ENCODE results near the gene GAA. TPM values are rescaled to one million over a fixed set of nuclear protein-coding genes. Genes with fewer than 3 reads are reported as not detected.

The GAA gene
- total RNA-seq, 1 experiment from 2014 or later, result 36.1 TPM

GRCh38 chr17:80164185-80164584 lies 62.8 kb downstream of the GAA start:
- DNase-seq (ENCODE audit: low read depth, low spot score) (no peak), ATAC-seq (no peak)
- Histone ChIP-seq H3K36me3 (ENCODE audit: control insufficient read depth, insufficient read depth, low read length) (no peaks in the 10 kb centered on the region), H3K27me3 (ENCODE audit: control insufficient read depth, insufficient read depth, low read length) (no peaks in the 10 kb centered on the region), H3K27ac (ENCODE audit: low read length) (no peak overlapping the region), H3K4me1 (ENCODE audit: control insufficient read depth, insufficient read depth, low read length) (no peaks in the 10 kb centered on the region), H3K4me3 (ENCODE audit: low read depth in 2 of 2, low read length in 2 of 2) (no peak overlapping the region), H3K9me3 (ENCODE audit: control insufficient read depth, insufficient read depth, low read depth, low read length) (no peaks in the 10 kb centered on the region)
- TF ChIP-seq REST (IDR thresholded peaks at IDR 0.05; ENCODE audit: insufficient read depth in 1 of 2, low read depth in 2 of 2, low read length in 1 of 2) (no peak), SIN3A (IDR thresholded peaks at IDR 0.05; ENCODE audit: borderline replicate concordance, insufficient read depth, low read depth, low read length) (no peak), TCF7L2 (IDR thresholded peaks at IDR 0.05; ENCODE audit: low read depth, low read length) (no peak), POLR2AphosphoS5 (IDR thresholded peaks at IDR 0.05; ENCODE audit: low read depth, low read length) (no peak), CTCF (IDR thresholded peaks at IDR 0.05) (no peak)
- CTCF ChIA-PET, result interaction anchor here (0.5 kb wide), 1 partner anchor 130 kb away, joined by 4 read pairs; no protein-coding TSS in a partner anchor
- in situ Hi-C loops (cut with HindIII; ENCODE audit: low pct_unique_long_range_greater_than_20kb, low sequenced_read_pairs) (no loop called here), intact Hi-C loops (cut with micrococcal nuclease; ENCODE audit: unreplicated experiment) (no loop called here)
- POLR2A ChIA-PET, result interaction anchor here (0.6 kb wide), 1 partner anchor 12 kb away, joined by 3 read pairs; no protein-coding TSS in a partner anchor
- BruUV-seq (replicated peaks), result no TSS peak

- POLR2A ChIA-PET, result interaction anchor here (0.6 kb wide), 1 partner anchor 168 kb away, joined by 4 read pairs; no protein-coding TSS in a partner anchor
- Histone ChIP-seq H3K4me1 (ENCODE audit: control insufficient read depth, insufficient read depth, low read length) (no peaks in the 10 kb centered on the region), H3K4me3 (ENCODE audit: low read depth in 2 of 2, low read length in 2 of 2) (no peak overlapping the region), H3K9me3 (ENCODE audit: control insufficient read depth, insufficient read depth, low read depth, low read length) (no peaks in the 10 kb centered on the region), H3K36me3 (ENCODE audit: control insufficient read depth, insufficient read depth, low read length) (no peaks in the 10 kb centered on the region), H3K27ac (ENCODE audit: low read length) (no peak overlapping the region), H3K27me3 (ENCODE audit: control insufficient read depth, insufficient read depth, low read length) (no peaks in the 10 kb centered on the region)
- no TSS peak for BruUV-seq (replicated peaks)
- CTCF ChIA-PET, result interaction anchor here (0.6 kb wide), 1 partner anchor 22 kb away, joined by 3 read pairs; no protein-coding TSS in a partner anchor
- ATAC-seq (no peak), DNase-seq (ENCODE audit: low read depth, low spot score) (no peak)
- in situ Hi-C loops (cut with HindIII; ENCODE audit: low pct_unique_long_range_greater_than_20kb, low sequenced_read_pairs) (no loop called here), intact Hi-C loops (cut with micrococcal nuclease; ENCODE audit: unreplicated experiment) (no loop called here)
- TF ChIP-seq POLR2AphosphoS5 (IDR thresholded peaks at IDR 0.05; ENCODE audit: low read depth, low read length) (no peak), CTCF (IDR thresholded peaks at IDR 0.05) (no peak), SIN3A (IDR thresholded peaks at IDR 0.05; ENCODE audit: borderline replicate concordance, insufficient read depth, low read depth, low read length) (no peak), REST (IDR thresholded peaks at IDR 0.05; ENCODE audit: insufficient read depth in 1 of 2, low read depth in 2 of 2, low read length in 1 of 2) (no peak), TCF7L2 (IDR thresholded peaks at IDR 0.05; ENCODE audit: low read depth, low read length) (no peak)
Measured at GRCh38 chr17:80166446-80166845, 65.1 kb downstream of the GAA start.

Data from Panc1 (cell line).